ENCODE results near the gene TRANK1.

DNA sequence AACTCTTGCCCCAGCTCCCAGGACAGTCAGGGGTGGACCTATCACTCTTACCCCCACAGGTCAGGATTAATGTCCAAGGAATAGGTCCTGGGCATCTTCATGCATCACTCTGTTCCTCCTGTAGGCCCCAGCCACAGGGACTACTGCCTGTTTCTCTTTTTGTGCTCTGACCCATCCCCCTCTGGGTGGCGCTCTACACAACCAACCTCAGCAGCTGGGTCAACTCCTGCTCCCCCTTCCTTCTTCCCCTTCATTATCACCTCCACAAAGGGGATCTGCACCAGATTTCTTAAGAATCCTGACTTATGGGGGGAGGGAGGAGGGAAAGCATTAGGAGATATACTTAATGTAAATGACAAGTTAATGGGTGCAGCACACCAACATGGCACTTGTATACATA lies 12.2 kb upstream of the TRANK1 start:
- TF ChIP-seq, protein P1, sequence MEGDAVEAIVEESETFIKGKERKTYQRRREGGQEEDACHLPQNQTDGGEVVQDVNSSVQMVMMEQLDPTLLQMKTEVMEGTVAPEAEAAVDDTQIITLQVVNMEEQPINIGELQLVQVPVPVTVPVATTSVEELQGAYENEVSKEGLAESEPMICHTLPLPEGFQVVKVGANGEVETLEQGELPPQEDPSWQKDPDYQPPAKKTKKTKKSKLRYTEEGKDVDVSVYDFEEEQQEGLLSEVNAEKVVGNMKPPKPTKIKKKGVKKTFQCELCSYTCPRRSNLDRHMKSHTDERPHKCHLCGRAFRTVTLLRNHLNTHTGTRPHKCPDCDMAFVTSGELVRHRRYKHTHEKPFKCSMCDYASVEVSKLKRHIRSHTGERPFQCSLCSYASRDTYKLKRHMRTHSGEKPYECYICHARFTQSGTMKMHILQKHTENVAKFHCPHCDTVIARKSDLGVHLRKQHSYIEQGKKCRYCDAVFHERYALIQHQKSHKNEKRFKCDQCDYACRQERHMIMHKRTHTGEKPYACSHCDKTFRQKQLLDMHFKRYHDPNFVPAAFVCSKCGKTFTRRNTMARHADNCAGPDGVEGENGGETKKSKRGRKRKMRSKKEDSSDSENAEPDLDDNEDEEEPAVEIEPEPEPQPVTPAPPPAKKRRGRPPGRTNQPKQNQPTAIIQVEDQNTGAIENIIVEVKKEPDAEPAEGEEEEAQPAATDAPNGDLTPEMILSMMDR (IDR thresholded peaks at IDR 0.05), result peak; percentile 26; the same call in 1 of the 2 replicates
- TF ChIP-seq, protein P2, sequence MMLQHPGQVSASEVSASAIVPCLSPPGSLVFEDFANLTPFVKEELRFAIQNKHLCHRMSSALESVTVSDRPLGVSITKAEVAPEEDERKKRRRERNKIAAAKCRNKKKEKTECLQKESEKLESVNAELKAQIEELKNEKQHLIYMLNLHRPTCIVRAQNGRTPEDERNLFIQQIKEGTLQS (CRISPR knock-in tag; conservative IDR thresholded peaks at IDR 0.05), result no peak
- no peak for TF ChIP-seq RORB (CRISPR knock-in tag; IDR thresholded peaks at IDR 0.05)
- no peak for TF ChIP-seq CREB1 (CRISPR knock-in tag; IDR thresholded peaks at IDR 0.05)
- TF ChIP-seq, protein P3, sequence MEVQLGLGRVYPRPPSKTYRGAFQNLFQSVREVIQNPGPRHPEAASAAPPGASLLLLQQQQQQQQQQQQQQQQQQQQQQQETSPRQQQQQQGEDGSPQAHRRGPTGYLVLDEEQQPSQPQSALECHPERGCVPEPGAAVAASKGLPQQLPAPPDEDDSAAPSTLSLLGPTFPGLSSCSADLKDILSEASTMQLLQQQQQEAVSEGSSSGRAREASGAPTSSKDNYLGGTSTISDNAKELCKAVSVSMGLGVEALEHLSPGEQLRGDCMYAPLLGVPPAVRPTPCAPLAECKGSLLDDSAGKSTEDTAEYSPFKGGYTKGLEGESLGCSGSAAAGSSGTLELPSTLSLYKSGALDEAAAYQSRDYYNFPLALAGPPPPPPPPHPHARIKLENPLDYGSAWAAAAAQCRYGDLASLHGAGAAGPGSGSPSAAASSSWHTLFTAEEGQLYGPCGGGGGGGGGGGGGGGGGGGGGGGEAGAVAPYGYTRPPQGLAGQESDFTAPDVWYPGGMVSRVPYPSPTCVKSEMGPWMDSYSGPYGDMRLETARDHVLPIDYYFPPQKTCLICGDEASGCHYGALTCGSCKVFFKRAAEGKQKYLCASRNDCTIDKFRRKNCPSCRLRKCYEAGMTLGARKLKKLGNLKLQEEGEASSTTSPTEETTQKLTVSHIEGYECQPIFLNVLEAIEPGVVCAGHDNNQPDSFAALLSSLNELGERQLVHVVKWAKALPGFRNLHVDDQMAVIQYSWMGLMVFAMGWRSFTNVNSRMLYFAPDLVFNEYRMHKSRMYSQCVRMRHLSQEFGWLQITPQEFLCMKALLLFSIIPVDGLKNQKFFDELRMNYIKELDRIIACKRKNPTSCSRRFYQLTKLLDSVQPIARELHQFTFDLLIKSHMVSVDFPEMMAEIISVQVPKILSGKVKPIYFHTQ (CRISPR knock-in tag; IDR thresholded peaks at IDR 0.05), result no peak
- TF ChIP-seq, protein P4, sequence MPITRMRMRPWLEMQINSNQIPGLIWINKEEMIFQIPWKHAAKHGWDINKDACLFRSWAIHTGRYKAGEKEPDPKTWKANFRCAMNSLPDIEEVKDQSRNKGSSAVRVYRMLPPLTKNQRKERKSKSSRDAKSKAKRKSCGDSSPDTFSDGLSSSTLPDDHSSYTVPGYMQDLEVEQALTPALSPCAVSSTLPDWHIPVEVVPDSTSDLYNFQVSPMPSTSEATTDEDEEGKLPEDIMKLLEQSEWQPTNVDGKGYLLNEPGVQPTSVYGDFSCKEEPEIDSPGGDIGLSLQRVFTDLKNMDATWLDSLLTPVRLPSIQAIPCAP (CRISPR knock-in tag; IDR thresholded peaks at IDR 0.05), result no peak

Measured in WTC11 (cell line).